Memory B cell (primary cell): Measurements from ENCODE around the gene CSF1.

Source experiments
- ATAC-seq: fragments of 150-1000 bp; cut with Tn5 transposase; 2 replicates; pipeline ENCODE4 v1.10.0; 2021; ENCODE audit warnings: low read depth, mild to moderate bottlenecking, moderate library complexity
- DNase-seq, 2 donors: peaks; one replicate each; pipeline ENCODE4 v3.0.0; 2022; ENCODE audit warnings: low spot score in 2 of 2
- H3K27ac Mint-ChIP-seq: one replicate; pipeline ENCODE4 v1.8.0; 2022; ENCODE audit warnings: mild to moderate bottlenecking, moderate library complexity, mixed read lengths
- H3K27me3 Mint-ChIP-seq: one replicate; pipeline ENCODE4 v1.8.0; 2022; ENCODE audit warnings: mixed read lengths
- H3K36me3 Mint-ChIP-seq: one replicate; pipeline ENCODE4 v1.8.0; 2022; ENCODE audit warnings: mild to moderate bottlenecking, mixed read lengths
- H3K4me1 Mint-ChIP-seq: one replicate; pipeline ENCODE4 v1.8.0; 2022; ENCODE audit warnings: mixed read lengths
- H3K4me3 Mint-ChIP-seq: one replicate; pipeline ENCODE4 v1.8.0; 2022; ENCODE audit warnings: mild to moderate bottlenecking, moderate library complexity, mixed read lengths
- H3K9me3 Mint-ChIP-seq: one replicate; pipeline ENCODE4 v1.8.0; 2022; ENCODE audit warnings: mixed read lengths

CSF1 gene

GRCh38 chr1:109928591-109929111 lies 18.0 kb downstream of the CSF1 start:
- no peak for DNase-seq
- H3K36me3 Mint-ChIP-seq: peaks cover 10% of the 10 kb centered on the region
- H3K4me3 Mint-ChIP-seq: no peak overlapping the region
- ATAC-seq: no peak
- no peak overlapping the region for H3K27ac Mint-ChIP-seq
- H3K9me3 Mint-ChIP-seq: no peaks in the 10 kb centered on the region
- H3K27me3 Mint-ChIP-seq: no peaks in the 10 kb centered on the region
- H3K4me1 Mint-ChIP-seq: no peaks in the 10 kb centered on the region

- Mint-ChIP-seq H3K4me3 (no peak overlapping the region), H3K27me3 (no peaks in the 10 kb centered on the region), H3K9me3 (no peaks in the 10 kb centered on the region), H3K27ac (no peak overlapping the region), H3K4me1 (no peaks in the 10 kb centered on the region), H3K36me3 (peaks cover 9% of the 10 kb centered on the region)
- ATAC-seq (no peak), DNase-seq (no peak)
Observed at GRCh38 chr1:109929170-109929569, 18.5 kb downstream of the CSF1 start.

- Mint-ChIP-seq H3K9me3 (no peaks in the 10 kb centered on the region), H3K4me3 (no peak overlapping the region), H3K27me3 (no peaks in the 10 kb centered on the region), H3K27ac (no peak overlapping the region), H3K36me3 (peaks cover 7% of the 10 kb centered on the region), H3K4me1 (no peaks in the 10 kb centered on the region)
- DNase-seq: no peak
- ATAC-seq: no peak
Observed at GRCh38 chr1:109929588-109930251, 19.1 kb downstream of the CSF1 start.

GRCh38 chr1:109930252-109930993 lies 19.8 kb downstream of the CSF1 start:
- ATAC-seq (no peak), DNase-seq (no peak)
- Mint-ChIP-seq H3K36me3 (peaks cover 4% of the 10 kb centered on the region), H3K4me1 (no peaks in the 10 kb centered on the region), H3K27me3 (no peaks in the 10 kb centered on the region), H3K27ac (no peak overlapping the region), H3K9me3 (no peaks in the 10 kb centered on the region), H3K4me3 (no peak overlapping the region)

- Mint-ChIP-seq H3K36me3 (peaks cover 4% of the 10 kb centered on the region), H3K4me1 (no peaks in the 10 kb centered on the region), H3K27ac (no peak overlapping the region), H3K4me3 (no peak overlapping the region), H3K27me3 (no peaks in the 10 kb centered on the region), H3K9me3 (no peaks in the 10 kb centered on the region)
- ATAC-seq (no peak), DNase-seq (no peak)
Observed at GRCh38 chr1:109931189-109931731, 20.6 kb downstream of the CSF1 start.

GRCh38 chr1:109931911-109932636 lies 21.4 kb downstream of the CSF1 start:
- H3K36me3 Mint-ChIP-seq: peaks cover 2% of the 10 kb centered on the region
- ATAC-seq (no peak), DNase-seq (no peak)
- no peaks in the 10 kb centered on the region for H3K27me3 Mint-ChIP-seq
- H3K27ac Mint-ChIP-seq: no peak overlapping the region
- no peak overlapping the region for H3K4me3 Mint-ChIP-seq
- peaks cover 3% of the 10 kb centered on the region for H3K9me3 Mint-ChIP-seq
- H3K4me1 Mint-ChIP-seq: no peaks in the 10 kb centered on the region

GRCh38 chr1:109932679-109933078 lies 22.0 kb downstream of the CSF1 start:
- DNase-seq (no peak), ATAC-seq (no peak)
- no peak overlapping the region for H3K4me3 Mint-ChIP-seq
- H3K4me1 Mint-ChIP-seq: no peaks in the 10 kb centered on the region
- H3K27ac Mint-ChIP-seq: no peak overlapping the region
- H3K36me3 Mint-ChIP-seq: peaks cover 2% of the 10 kb centered on the region
- H3K9me3 Mint-ChIP-seq: peaks cover 5% of the 10 kb centered on the region
- no peaks in the 10 kb centered on the region for H3K27me3 Mint-ChIP-seq

GRCh38 chr1:109933856-109934711 lies 23.4 kb downstream of the CSF1 start:
- no peak for ATAC-seq
- H3K27me3 Mint-ChIP-seq: no peaks in the 10 kb centered on the region
- H3K9me3 Mint-ChIP-seq: peaks cover 9% of the 10 kb centered on the region
- no peak overlapping the region for H3K4me3 Mint-ChIP-seq
- H3K36me3 Mint-ChIP-seq: peaks cover 2% of the 10 kb centered on the region
- H3K4me1 Mint-ChIP-seq: no peaks in the 10 kb centered on the region
- DNase-seq: no peak
- H3K27ac Mint-ChIP-seq: no peak overlapping the region

- Mint-ChIP-seq H3K9me3 (peaks cover 9% of the 10 kb centered on the region), H3K4me3 (no peak overlapping the region), H3K27ac (no peak overlapping the region), H3K4me1 (no peaks in the 10 kb centered on the region), H3K36me3 (peaks cover 2% of the 10 kb centered on the region), H3K27me3 (no peaks in the 10 kb centered on the region)
- ATAC-seq (no peak), DNase-seq (no peak)
Observed at GRCh38 chr1:109935451-109935900, 24.8 kb downstream of the CSF1 start.

- no peak overlapping the region for H3K4me3 Mint-ChIP-seq
- H3K4me1 Mint-ChIP-seq: no peaks in the 10 kb centered on the region
- peaks cover under 1% of the 10 kb centered on the region for H3K27me3 Mint-ChIP-seq
- no peak overlapping the region for H3K27ac Mint-ChIP-seq
- H3K36me3 Mint-ChIP-seq: peaks cover 2% of the 10 kb centered on the region
- H3K9me3 Mint-ChIP-seq: peaks cover 9% of the 10 kb centered on the region
- ATAC-seq (no peak), DNase-seq (no peak)
Observed at GRCh38 chr1:109937738-109938137, 27.1 kb downstream of the CSF1 start.

- ATAC-seq: no peak
- Mint-ChIP-seq H3K36me3 (peaks cover 2% of the 10 kb centered on the region), H3K9me3 (peaks cover 9% of the 10 kb centered on the region)
Observed at GRCh38 chr1:109938556-109938955, 27.9 kb downstream of the CSF1 start.

GRCh38 chr1:109942434-109942833 lies 31.8 kb downstream of the CSF1 start:
- H3K4me3 Mint-ChIP-seq: no peak overlapping the region
- no peaks in the 10 kb centered on the region for H3K36me3 Mint-ChIP-seq
- H3K27me3 Mint-ChIP-seq: peaks cover 7% of the 10 kb centered on the region
- peaks cover 6% of the 10 kb centered on the region for H3K9me3 Mint-ChIP-seq
- no peak for DNase-seq
- H3K27ac Mint-ChIP-seq: no peak overlapping the region
- H3K4me1 Mint-ChIP-seq: peaks cover 3% of the 10 kb centered on the region
- ATAC-seq: no peak

More at GRCh38 chr1:109938556-109938955, 27.9 kb downstream of the CSF1 start:
- Mint-ChIP-seq H3K4me3 (no peak overlapping the region), H3K4me1 (no peaks in the 10 kb centered on the region), H3K27me3 (peaks cover 4% of the 10 kb centered on the region), H3K27ac (no peak overlapping the region)
- DNase-seq: no peak

GRCh38 chr1:109944541-109944940 lies 33.9 kb downstream of the CSF1 start:
- no peak overlapping the region for H3K27ac Mint-ChIP-seq

More at GRCh38 chr1:109944541-109944940, 33.9 kb downstream of the CSF1 start:
- no peak for DNase-seq
- ATAC-seq: no peak
- Mint-ChIP-seq H3K4me3 (no peak overlapping the region), H3K9me3 (no peaks in the 10 kb centered on the region), H3K27me3 (peaks cover 7% of the 10 kb centered on the region), H3K4me1 (peaks cover 3% of the 10 kb centered on the region), H3K36me3 (no peaks in the 10 kb centered on the region)
